ENCODE measurements around the gene TIMM23. TPM values are rescaled to one million over a fixed set of nuclear protein-coding genes. Genes with fewer than 3 reads are reported as not detected.

The TIMM23 gene
- total RNA-seq, 2 donors from 2014 or later = 18.7 to 34.9 TPM

DNA sequence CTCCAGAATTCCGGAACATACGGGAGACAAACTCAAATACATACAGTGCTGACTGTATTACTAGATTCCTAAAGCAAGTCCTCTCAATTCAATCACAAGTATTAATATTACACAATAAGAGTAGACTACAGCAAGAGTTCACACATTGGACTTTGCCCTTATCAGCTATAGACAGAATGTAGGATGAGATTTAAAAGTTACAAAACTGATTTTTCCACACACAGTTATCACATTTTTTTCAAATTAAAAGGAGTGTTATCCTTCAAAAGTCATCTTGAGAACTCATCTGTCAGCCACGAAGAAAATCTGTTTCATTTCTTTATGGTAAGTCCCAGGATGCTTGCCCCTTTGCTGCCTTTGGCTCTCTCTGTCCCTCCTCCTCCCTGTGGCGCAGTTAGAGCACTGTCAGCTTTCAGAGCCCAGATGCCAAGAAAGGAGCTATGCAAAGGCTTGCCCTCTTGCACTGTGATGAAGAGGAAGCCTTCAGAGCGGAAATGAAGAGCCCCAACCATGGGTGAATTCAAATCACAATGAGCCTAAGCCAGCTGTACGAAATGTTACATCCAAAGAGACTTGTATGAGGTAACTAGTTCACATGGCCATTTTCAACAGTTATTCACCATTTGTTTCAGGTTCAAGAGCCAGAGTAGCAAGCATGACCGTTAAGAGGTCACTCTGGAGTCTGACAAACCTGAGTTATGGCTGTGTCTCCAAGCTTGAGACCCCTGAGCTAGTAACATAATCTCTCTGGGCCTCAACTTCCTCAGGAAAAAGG is 47.5 kb downstream of the TIMM23 start:
- intact Hi-C loops (cut with DNase I) = no loop called here
- Histone ChIP-seq H3K27ac (peak overlapping the region; percentile 23 to 55 (median 32)), H3K9me3 (no peaks in the 10 kb centered on the region), H3K36me3 (replicated peaks in 1 of 2; ENCODE audit: insufficient read depth in 1 of 2, low read depth in 2 of 2) (peaks cover 0 to 2% of the 10 kb centered on the region in 2 donors), H3K4me3 (no peak overlapping the region), H3K27me3 (no peaks in the 10 kb centered on the region), H3K4me1 (peaks cover 64% of the 10 kb centered on the region)
- ATAC-seq (peak; percentile 33), DNase-seq (peak in 1 of 4 donors; percentile 51)
- TF ChIP-seq POLR2A (IDR thresholded peaks at IDR 0.05) (no peak), CTCF (IDR thresholded peaks at IDR 0.05) (no peak)
- WGBS, 2 donors = 37 to 52% methylated on average over 7 of the region's 7 CpGs

GRCh38 chr10:46020344-46020657 is 48.0 kb downstream of the TIMM23 start:
- DNase-seq = no peak
- H3K4me3 ChIP-seq = no peak overlapping the region
- H3K36me3 ChIP-seq (replicated peaks in 1 of 2; ENCODE audit: insufficient read depth in 1 of 2, low read depth in 2 of 2) = peaks cover 0 to 2% of the 10 kb centered on the region in 2 donors
- WGBS, 2 donors = 9 to 45% methylated on average over 3 of the region's 3 CpGs
- peak overlapping the region; percentile 23 to 55 (median 32) for H3K27ac ChIP-seq
- TF ChIP-seq CTCF (IDR thresholded peaks at IDR 0.05) = no peak
- TF ChIP-seq POLR2A (IDR thresholded peaks at IDR 0.05) = no peak
- no peak for ATAC-seq
- H3K27me3 ChIP-seq = no peaks in the 10 kb centered on the region
- H3K9me3 ChIP-seq = no peaks in the 10 kb centered on the region
- intact Hi-C loops (cut with DNase I) = no loop called here
- H3K4me1 ChIP-seq = peaks cover 70% of the 10 kb centered on the region

DNA sequence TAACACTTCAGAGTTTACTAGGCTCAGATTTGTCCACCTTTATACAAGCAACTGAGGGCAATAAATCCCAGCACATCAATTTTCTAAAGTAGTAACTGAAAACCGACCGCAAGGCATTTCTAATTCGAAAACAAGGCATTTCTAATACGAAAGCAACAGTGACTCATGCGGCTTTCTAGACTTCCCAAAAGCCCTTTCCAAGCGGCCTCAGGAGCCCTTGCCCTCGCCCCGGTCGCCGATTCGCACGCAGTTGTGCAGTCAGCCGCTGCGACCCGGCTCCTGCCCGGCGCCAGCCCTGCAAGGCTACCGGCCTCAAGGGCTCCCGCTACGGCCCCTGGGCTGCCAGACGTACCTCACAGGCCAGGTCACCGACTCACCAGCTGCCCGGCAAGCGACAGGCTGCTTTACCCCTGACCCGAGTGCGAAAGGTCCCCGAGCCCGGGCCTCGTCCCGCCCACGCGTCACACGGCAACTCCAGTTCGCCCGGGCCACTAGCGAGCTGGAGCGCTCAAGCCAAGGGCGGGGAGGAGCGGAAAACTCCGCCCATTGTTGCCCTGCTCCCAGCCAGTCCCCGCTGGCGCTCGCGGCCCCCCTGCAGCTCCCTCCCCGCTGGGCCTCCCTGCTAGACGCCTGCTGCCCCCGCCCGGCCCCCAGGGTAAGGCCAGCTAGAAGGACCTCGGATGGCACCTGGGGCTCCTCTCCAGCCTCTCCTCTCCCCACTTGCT is 50.9 kb downstream of the TIMM23 start:
- Histone ChIP-seq H3K4me3 (peak overlapping the region; percentile 38), H3K36me3 (replicated peaks in 1 of 2; ENCODE audit: insufficient read depth in 1 of 2, low read depth in 2 of 2) (no peaks in the 10 kb centered on the region), H3K27ac (peak overlapping the region; percentile 73 to 93 (median 77)), H3K4me1 (peaks cover 92% of the 10 kb centered on the region), H3K9me3 (no peaks in the 10 kb centered on the region), H3K27me3 (no peaks in the 10 kb centered on the region)
- peak; percentile 87 to 93 (median 90) for DNase-seq
- intact Hi-C loops (cut with DNase I) = no loop called here
- peak; percentile 90 for ATAC-seq
- WGBS, 2 donors = 1 to 6% methylated on average over 27 to 49 of the region's 49 CpGs
- TF ChIP-seq CTCF (IDR thresholded peaks at IDR 0.05) = peak in 3 of 7 experiments; percentile 7 to 27 (median 15)
- TF ChIP-seq POLR2A (IDR thresholded peaks at IDR 0.05) = peak in 2 of 3 donors; percentile 47 to 63

DNA sequence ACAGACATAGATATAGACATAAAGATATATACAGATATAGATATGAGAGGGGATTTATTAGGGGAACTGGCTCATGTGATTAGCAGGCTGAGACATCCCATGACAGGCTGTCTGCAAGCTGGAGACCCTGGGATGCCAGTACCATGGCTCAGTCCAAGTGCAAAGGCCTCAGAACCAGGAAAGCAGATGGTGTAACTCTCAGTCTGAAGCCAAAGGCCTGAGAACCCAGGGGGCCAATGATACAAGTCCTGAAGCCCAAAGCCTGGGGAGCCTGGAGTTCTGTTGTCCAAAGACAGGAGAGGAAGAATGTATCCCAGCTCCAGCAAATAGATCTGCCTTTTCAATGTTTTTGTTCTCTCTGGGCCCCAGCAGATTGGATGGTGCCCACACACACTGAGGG is 52.7 kb downstream of the TIMM23 start:
- intact Hi-C loops (cut with DNase I) = no loop called here
- no peak for TF ChIP-seq POLR2A (IDR thresholded peaks at IDR 0.05)
- TF ChIP-seq CTCF (IDR thresholded peaks at IDR 0.05) = no peak

More for the DNA sequence above, 52.7 kb downstream of the TIMM23 start:
- Histone ChIP-seq H3K27ac (peak overlapping the region in 2 of 4 donors; percentile 32 to 93), H3K4me1 (peaks cover 91% of the 10 kb centered on the region), H3K4me3 (no peak overlapping the region), H3K27me3 (no peaks in the 10 kb centered on the region), H3K36me3 (replicated peaks in 1 of 2; ENCODE audit: insufficient read depth in 1 of 2, low read depth in 2 of 2) (no peaks in the 10 kb centered on the region), H3K9me3 (no peaks in the 10 kb centered on the region)
- DNase-seq = no peak
- no peak for ATAC-seq

Measured in body of pancreas (tissue), 4 donors.